ENCODE measurements around the gene SCRG1.

GRCh38 chr4:173360587-173361221 is 38.2 kb downstream of the SCRG1 start:
- peak; percentile 17 for TF ChIP-seq CTCF (IDR thresholded peaks at IDR 0.05; ENCODE audit: insufficient read depth, low read depth, low read length)
- no peak for TF ChIP-seq EZH2 (IDR thresholded peaks at IDR 0.05; ENCODE audit: insufficient read depth, low read length)

Data from astrocyte (in vitro differentiated cells and primary cell).